Ecto neural progenitor cell (in vitro differentiated cells): Measurements from ENCODE around the gene SPTA1.

Experiments
- DNase-seq: peaks from one replicate; pipeline ENCODE4 v3.0.0-alpha.2; 2018; ENCODE audit warnings: low spot score

SPTA1 gene

DNA sequence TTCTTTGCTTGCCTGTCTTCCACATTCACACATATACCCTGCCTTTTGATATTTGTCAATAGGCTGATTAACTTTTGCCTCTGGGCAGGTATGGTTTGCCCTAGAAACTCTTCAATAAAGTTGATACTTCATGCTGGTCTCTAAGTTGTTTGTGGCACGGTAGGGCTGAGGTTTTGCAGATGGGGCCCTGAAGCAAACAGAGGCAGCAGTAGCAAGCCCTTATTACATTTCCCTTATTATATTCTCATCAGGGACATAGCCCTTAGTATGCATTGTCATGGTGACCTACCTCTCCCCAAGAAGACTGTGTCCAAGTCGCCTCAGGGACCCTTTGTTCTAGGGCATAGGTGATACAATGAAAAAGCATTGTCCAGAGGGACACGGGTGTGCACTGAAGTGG lies 116.0 kb downstream of the SPTA1 start, which contains the start of gene OR6P1:
Gene OR6P1 (minus strand): TSS at position 101 of the 400 bp plus-strand sequence. CDS start 6,976 bp downstream, outside the sequence.
- DNase-seq, result no peak

DNA sequence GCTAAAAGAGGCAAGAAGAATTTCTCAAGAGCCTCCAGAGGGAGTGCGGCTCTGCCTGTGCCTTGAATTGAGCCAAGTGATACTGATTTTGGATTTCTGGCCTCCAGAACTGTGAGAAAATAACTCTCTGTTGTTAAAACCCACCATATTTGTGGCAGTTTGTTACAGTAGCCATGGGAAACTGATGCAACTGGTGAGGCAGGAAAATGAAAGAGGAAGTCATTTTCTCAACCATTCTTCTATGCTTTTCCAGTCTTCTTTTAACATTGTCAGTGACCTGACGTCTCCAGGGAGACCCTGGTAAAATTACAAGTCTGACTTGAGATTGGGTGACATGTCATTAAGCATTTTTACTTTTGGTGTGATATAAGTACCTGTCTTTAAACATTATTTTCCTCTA lies 121.9 kb downstream of the SPTA1 start:
- DNase-seq, result no peak

GRCh38 chr1:158563853-158564252 lies 122.7 kb downstream of the SPTA1 start:
- DNase-seq, result no peak
